Ishikawa (cell line): Measurements from ENCODE around the gene LRRC49.

Experiments used
- CEBPB ChIP-seq: IDR thresholded peaks from 2 replicates; pipeline ENCODE4 v1.6.1; 2012
- CREB1 ChIP-seq: IDR thresholded peaks from 2 replicates; pipeline ENCODE4 v1.6.1; 2012; ENCODE audit warnings: low read depth
- EGR1 ChIP-seq: IDR thresholded peaks from 2 replicates; pipeline ENCODE4 v1.6.1; 2012
- EP300 ChIP-seq: IDR thresholded peaks from 2 replicates; pipeline ENCODE4 v1.6.1; 2012; ENCODE audit warnings: borderline replicate concordance
- FOXM1 ChIP-seq: IDR thresholded peaks from 2 replicates; pipeline ENCODE4 v1.6.1; 2012; ENCODE audit warnings: low read depth, borderline replicate concordance
- MAX ChIP-seq: IDR thresholded peaks from 2 replicates; pipeline ENCODE4 v1.6.1; 2012
- NFIC ChIP-seq: IDR thresholded peaks from 2 replicates; pipeline ENCODE4 v1.6.1; 2012
- RAD21 ChIP-seq: IDR thresholded peaks from 2 replicates; pipeline ENCODE4 v1.6.1; 2012; ENCODE audit warnings: low read depth
- REST ChIP-seq: IDR thresholded peaks from 2 replicates; pipeline ENCODE4 v1.6.1; 2012; ENCODE audit warnings: low read depth, mild to moderate bottlenecking
- TAF1 ChIP-seq: IDR thresholded peaks from 2 replicates; pipeline ENCODE4 v1.6.1; 2012; ENCODE audit warnings: low read depth, mild to moderate bottlenecking
- TCF12 ChIP-seq: IDR thresholded peaks from 2 replicates; pipeline ENCODE4 v1.6.1; 2012; ENCODE audit warnings: low read depth
- TEAD4 ChIP-seq: IDR thresholded peaks from 2 replicates; pipeline ENCODE4 v1.6.1; 2012
- YY1 ChIP-seq: IDR thresholded peaks from 2 replicates; pipeline ENCODE4 v1.6.1; 2012; ENCODE audit warnings: low read depth
- ZBTB7A ChIP-seq: IDR thresholded peaks from 2 replicates; pipeline ENCODE4 v1.6.1; 2012; ENCODE audit warnings: low read depth
- TF ChIP-seq, protein P1 (sequence below): IDR thresholded peaks from 2 replicates; pipeline ENCODE4 v1.6.1; 2012

The LRRC49 gene

DNA sequence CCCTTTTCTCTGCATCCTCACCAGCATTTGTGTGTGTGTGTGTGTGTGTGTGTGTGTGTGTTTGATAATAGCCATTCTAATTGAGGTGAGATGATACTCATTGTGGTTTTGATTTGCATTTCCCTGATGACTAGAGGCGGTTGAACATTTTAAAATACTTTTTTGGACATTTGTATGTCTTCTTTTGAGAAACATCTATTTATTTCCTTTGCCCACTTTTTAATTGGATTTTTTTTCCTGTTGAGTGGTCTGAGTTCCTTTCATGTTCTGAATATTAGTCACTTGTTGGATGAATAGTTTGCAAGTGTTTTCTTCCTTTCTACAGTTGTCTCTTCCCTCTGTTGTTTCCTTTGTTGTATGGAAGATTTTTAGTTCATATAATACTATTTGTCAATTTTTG, 168.4 kb downstream of the LRRC49 start:
- TF ChIP-seq CREB1 (no peak), REST (no peak), RAD21 (no peak), TCF12 (no peak), CEBPB (no peak)
- TF ChIP-seq, protein P1, sequence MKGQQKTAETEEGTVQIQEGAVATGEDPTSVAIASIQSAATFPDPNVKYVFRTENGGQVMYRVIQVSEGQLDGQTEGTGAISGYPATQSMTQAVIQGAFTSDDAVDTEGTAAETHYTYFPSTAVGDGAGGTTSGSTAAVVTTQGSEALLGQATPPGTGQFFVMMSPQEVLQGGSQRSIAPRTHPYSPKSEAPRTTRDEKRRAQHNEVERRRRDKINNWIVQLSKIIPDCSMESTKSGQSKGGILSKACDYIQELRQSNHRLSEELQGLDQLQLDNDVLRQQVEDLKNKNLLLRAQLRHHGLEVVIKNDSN = no peak

DNA sequence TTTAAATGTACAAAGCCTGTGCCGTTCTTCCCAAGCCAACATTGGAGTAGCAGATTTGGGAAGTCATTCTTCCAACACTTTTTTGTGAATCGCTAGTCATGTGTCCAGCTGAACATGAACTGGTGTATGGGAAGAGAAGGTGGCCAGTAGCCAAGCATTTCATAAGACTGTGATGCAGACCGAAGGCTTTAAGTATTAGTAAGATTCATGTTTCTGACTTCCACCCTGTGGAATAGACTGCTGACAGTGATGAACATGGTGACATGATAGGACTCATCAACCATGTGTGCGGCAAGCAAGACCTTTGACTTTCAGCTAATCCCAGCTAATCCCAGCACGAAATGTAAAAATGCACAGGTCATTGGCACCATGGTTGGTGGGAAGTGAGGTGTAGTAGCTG, 174.4 kb downstream of the LRRC49 start:
- TF ChIP-seq MAX (no peak), TCF12 (no peak), ZBTB7A (no peak), TEAD4 (no peak), CEBPB (no peak), YY1 (no peak), TAF1 (no peak), NFIC (no peak), EGR1 (no peak), EP300 (no peak), RAD21 (no peak)

DNA sequence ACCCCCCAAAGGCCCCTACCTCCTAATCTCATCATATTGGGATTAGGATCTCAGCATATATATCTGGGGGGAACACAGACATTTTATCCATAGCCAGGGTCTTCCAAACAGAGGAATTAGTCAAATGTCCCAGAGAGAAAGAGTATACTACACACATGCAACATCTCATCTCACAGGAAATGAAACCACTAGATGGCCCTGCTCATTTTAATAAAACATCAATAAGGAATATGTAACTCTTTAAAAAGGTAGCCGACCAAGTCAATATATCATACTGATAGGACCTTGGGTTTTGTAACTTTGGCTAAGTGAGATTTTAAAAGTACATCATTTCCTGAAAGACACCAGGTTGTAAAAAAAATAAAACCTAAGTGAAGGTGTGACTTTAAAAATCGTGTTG, 177.1 kb downstream of the LRRC49 start:
- TF ChIP-seq RAD21 (no peak), EGR1 (no peak), TCF12 (no peak), ZBTB7A (no peak), NFIC (no peak), CEBPB (no peak), TEAD4 (no peak), YY1 (no peak)

DNA sequence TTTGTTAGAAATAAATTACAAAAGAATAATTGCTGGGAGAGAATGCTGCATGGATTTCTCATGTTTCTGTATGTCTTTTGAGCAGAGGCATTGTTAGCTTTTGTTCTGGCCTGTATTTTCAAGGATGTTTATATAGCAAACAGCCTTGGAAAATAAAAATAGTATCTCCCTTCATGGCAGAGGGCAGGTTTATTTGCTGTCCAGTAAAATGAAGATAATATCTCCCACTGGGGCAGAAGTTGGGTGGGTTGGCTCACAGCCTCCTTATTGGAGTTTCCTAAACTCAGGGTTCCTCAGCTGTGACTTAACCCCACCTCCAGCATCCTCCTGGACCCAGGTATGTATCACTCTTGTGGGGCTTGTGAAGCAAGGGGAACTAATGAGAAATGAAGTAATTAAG, 178.9 kb downstream of the LRRC49 start:
- TF ChIP-seq MAX = no peak
- no peak for TF ChIP-seq RAD21
- no peak for TF ChIP-seq EGR1
- no peak for TF ChIP-seq YY1
- TF ChIP-seq ZBTB7A = no peak
- TF ChIP-seq NFIC = no peak
- TF ChIP-seq TEAD4 = no peak
- TF ChIP-seq TCF12 = no peak
- TF ChIP-seq CEBPB = no peak
- TF ChIP-seq TAF1 = no peak
- no peak for TF ChIP-seq EP300
- no peak for TF ChIP-seq CREB1
- TF ChIP-seq FOXM1 = no peak
- TF ChIP-seq, protein P1 = no peak

DNA sequence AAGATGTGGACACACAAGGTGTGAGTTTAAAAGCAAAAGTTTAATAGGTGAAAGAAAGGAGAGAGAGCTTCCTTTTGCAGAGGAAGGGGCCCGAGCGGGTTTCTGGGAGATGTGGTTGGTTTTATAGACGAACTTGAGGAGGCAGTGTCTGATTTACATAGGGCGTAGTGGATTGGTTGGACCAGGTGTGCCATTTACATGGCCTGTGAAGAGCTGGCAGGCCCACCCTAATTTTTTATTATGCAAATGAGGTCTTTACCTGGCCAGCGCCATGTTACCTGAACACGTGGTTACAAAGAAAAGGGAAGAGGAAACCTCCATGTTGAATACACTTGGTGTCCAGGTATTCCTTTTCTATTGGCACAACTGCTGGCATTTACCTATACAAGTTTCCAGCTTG, 179.8 kb downstream of the LRRC49 start:
- no peak for TF ChIP-seq TAF1
- TF ChIP-seq ZBTB7A = no peak
- no peak for TF ChIP-seq CEBPB
- no peak for TF ChIP-seq FOXM1
- no peak for TF ChIP-seq EGR1
- no peak for TF ChIP-seq TCF12
- no peak for TF ChIP-seq TEAD4
- no peak for TF ChIP-seq NFIC
- no peak for TF ChIP-seq MAX
- no peak for TF ChIP-seq RAD21

GRCh38 chr15:71078506-71079207, 186.0 kb downstream of the LRRC49 start:
- TF ChIP-seq CREB1 = no peak
- no peak for TF ChIP-seq NFIC
- no peak for TF ChIP-seq FOXM1
- TF ChIP-seq, protein P1 = no peak
- TF ChIP-seq EGR1 = no peak
- TF ChIP-seq YY1 = no peak
- no peak for TF ChIP-seq ZBTB7A
- TF ChIP-seq MAX = no peak
- no peak for TF ChIP-seq TEAD4
- no peak for TF ChIP-seq CEBPB
- TF ChIP-seq RAD21 = no peak
- no peak for TF ChIP-seq REST
- no peak for TF ChIP-seq TAF1
- no peak for TF ChIP-seq TCF12
- no peak for TF ChIP-seq EP300
